Esophagus (tissue), 2 donors: ENCODE results near the gene COLEC11. TPM values are rescaled to one million over a fixed set of nuclear protein-coding genes. Genes with fewer than 3 reads are reported as not detected.
A peak's percentile ranks its signal among the peaks of the same experiment; 100 is the strongest.

Experiments
- H3K27ac ChIP-seq, 2 donors: one replicate each; pipeline ENCODE4 v1.5.1; 2013; ENCODE audit warnings: low read depth in 2 of 2, mild to moderate bottlenecking in 2 of 2, inconsistent platforms in 1 of 2, low read length in 1 of 2, moderate library complexity in 1 of 2
- H3K27me3 ChIP-seq, 2 donors: one replicate each; pipeline ENCODE4 v1.6.1; 2013; ENCODE audit warnings: low read length in 2 of 2, control low read depth in 1 of 2, mild to moderate bottlenecking in 1 of 2; ENCODE audit not compliant: insufficient read depth in 2 of 2, control insufficient read depth in 1 of 2
- H3K36me3 ChIP-seq, 2 donors: one replicate each; pipeline ENCODE4 v1.6.1; 2013; ENCODE audit warnings: low read length in 1 of 2; ENCODE audit not compliant: control insufficient read depth in 2 of 2, insufficient read depth in 2 of 2
- H3K4me1 ChIP-seq, 2 donors: one replicate each; pipeline ENCODE4 v1.6.1; 2013; ENCODE audit warnings: low read length in 1 of 2; ENCODE audit not compliant: control insufficient read depth in 2 of 2, insufficient read depth in 2 of 2
- H3K4me3 ChIP-seq, 2 donors: one replicate each; pipeline ENCODE4 v1.5.1; 2013; ENCODE audit warnings: low read length in 2 of 2, mild to moderate bottlenecking in 2 of 2, low read depth in 1 of 2, moderate library complexity in 1 of 2
- H3K9me3 ChIP-seq, 2 donors: one replicate each; pipeline ENCODE4 v1.6.1; 2013; ENCODE audit warnings: mild to moderate bottlenecking in 2 of 2, low read depth in 1 of 2, low read length in 1 of 2, moderate library complexity in 1 of 2; ENCODE audit not compliant: control insufficient read depth in 2 of 2, insufficient read depth in 1 of 2
- WGBS, 2 donors: extraction: QIAGEN DNeasy Blood & Tissue Kit; methylation state at CpG; one replicate each; pipeline ENCODE4 v1.1.7; 2013; 5-methylcytosine and 5-hydroxymethylcytosine counted together
- polyA plus RNA-seq, 2 donors: library from polyadenylated mRNA; stranded (reverse); fragments of 200-250 nt; gene quantifications; one replicate each; pipeline ENCODE4 v1.2.3, GENCODE V29; 2013
- donor health status: healthy with polysubstance abuse.
- donor health status: Bipolar disorder and iron deficiency.

The COLEC11 gene
- polyA plus RNA-seq, 2 donors, result 0.43 to 1.3 TPM

DNA sequence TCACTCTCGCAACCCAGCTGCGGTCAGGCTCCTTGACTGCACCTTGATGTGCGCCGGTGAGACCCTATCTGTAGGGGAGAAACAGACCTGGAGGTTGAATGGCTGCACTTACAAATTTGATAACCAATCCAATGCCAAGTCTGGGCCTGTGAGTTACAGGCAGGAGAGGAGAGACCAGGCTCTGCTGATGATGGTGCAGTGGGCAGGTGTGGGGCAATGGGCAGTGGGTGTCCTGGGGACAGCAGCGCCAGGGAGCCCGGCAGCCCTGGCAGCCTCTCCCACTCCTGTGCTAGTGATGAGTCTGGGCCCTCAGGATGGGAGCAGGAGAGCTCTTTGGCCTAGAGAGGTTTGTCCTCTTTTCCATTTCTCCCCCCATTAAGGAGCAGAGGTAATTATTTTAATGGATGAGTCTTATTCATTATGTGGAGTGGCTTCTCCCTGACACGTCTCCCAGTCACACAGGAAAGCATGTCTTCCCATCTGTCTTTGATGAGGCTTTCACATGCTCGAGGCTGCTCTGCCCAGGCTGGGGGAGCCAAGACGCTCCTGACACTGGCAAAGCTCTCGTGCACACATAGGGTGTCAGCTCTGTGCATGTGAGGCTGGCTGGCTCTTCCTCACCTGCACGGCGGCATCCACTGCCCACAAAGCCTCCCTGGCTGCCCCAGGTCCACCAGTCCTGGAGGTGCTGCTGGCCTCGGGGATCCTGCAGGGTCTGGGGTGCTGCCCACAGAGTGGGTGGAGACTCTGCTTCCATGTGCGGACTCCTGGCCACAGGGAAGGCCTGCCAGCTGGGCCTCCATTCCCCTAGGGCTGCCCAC lies 53.1 kb downstream of the COLEC11 start:
- Histone ChIP-seq H3K36me3 (no peaks in the 10 kb centered on the region), H3K27me3 (no peaks in the 10 kb centered on the region), H3K4me3 (no peak overlapping the region), H3K9me3 (peaks cover 0 to 2% of the 10 kb centered on the region in 2 donors), H3K27ac (no peak overlapping the region), H3K4me1 (peaks cover 0 to 5% of the 10 kb centered on the region in 2 donors)
- 85 to 88% methylated on average over 14 of the region's 14 CpGs for WGBS, 2 donors

DNA sequence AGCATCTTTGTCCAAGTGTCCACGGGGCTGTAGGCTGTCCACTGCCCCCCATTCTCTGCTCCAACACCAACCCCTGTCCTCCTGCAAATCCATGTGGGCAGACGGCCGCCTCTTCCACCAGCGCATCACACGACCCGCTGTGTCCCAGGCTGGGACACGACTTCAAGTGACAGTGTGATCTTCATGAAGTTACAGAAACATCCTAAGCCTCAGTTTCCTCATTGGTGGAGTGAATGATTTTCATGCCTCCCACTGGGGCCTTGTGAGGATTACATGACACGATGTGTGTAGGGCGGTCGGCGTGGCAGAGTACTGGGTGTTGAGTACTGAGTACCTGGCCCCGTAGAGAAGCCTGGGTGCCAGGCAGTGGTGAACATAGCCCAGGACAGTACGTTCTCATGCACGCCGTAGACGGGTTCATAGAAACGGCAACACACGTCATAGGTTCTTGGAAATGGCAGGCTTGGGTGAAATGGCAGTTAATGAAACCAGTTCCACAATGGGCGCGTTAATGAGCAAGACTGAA lies 53.8 kb downstream of the COLEC11 start:
- H3K4me3 ChIP-seq, result no peak overlapping the region
- H3K27me3 ChIP-seq, result no peaks in the 10 kb centered on the region
- peaks cover 0 to 2% of the 10 kb centered on the region in 2 donors for H3K9me3 ChIP-seq
- WGBS, 2 donors, result 93 to 95% methylated on average over 20 of the region's 20 CpGs
- H3K36me3 ChIP-seq, result no peaks in the 10 kb centered on the region
- H3K4me1 ChIP-seq, result peaks cover 0 to 5% of the 10 kb centered on the region in 2 donors
- H3K27ac ChIP-seq, result no peak overlapping the region

DNA sequence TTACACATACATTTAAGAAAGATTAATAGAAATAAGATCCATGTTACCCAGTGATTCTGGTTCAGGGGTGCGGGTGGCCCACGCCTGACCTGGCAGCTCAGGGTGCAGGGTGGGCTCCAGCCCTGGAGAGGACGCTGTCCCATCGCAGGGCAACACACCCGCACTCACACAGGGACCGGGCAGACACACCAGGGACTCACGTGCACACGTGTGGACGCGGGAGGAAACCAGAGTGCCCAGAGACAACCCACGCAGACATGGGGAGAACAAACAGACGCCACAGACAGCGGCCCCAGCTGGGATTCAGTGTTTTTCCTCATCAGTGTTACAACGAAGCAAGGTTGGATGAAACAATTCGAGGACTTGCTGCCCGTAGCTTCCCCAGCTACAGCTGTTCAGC lies 54.7 kb downstream of the COLEC11 start:
- H3K27ac ChIP-seq, result no peak overlapping the region
- no peaks in the 10 kb centered on the region for H3K36me3 ChIP-seq
- no peaks in the 10 kb centered on the region for H3K27me3 ChIP-seq
- no peak overlapping the region for H3K4me3 ChIP-seq
- WGBS, 2 donors, result 86 to 88% methylated on average over 16 of the region's 16 CpGs
- peaks cover 0 to 5% of the 10 kb centered on the region in 2 donors for H3K4me1 ChIP-seq
- H3K9me3 ChIP-seq, result peaks cover 0 to 2% of the 10 kb centered on the region in 2 donors

DNA sequence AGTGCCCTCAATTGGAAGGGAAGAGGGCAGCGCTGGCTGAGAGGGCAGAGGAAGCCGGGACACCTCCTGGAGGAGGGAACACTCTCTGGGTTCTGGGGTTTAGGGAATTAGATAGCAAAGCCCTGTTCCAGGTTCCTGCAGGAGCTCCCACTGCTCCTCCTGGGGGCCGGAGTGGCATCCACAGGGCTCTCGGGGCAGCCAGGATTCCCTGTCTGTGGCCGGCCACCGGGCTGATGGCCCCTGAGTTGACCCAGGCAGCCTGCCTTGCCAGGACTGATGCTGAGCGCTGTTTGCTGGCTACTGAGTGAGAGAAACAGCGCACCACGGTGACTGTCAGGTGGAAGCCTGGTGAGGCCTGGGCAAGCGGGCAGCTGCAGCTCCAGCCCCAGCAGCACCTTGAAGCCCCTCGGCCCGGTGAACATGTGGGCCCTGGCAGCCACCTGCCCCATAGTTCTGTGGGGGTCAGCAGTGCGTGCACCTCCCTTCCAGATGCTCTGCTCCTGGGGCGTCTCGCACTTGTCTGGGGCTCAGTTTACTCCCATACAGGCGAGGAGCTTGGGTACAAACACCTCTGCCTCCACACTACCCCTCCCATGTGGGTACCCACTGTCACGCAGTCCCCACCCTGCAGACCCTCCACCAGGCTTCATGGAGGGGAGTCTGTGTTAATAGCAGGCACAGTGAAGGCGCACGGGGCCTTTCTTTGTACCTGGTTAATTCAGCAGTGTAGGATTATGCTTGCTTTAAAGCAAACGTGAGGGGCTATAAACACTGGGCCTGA lies 55.4 kb downstream of the COLEC11 start:
- no peaks in the 10 kb centered on the region for H3K27me3 ChIP-seq
- WGBS, 2 donors, result 66 to 75% methylated on average over 20 of the region's 20 CpGs
- H3K4me3 ChIP-seq, result no peak overlapping the region
- no peak overlapping the region for H3K27ac ChIP-seq
- no peaks in the 10 kb centered on the region for H3K36me3 ChIP-seq
- peaks cover 0 to 2% of the 10 kb centered on the region in 2 donors for H3K9me3 ChIP-seq
- H3K4me1 ChIP-seq, result peaks cover 0 to 7% of the 10 kb centered on the region in 2 donors

DNA sequence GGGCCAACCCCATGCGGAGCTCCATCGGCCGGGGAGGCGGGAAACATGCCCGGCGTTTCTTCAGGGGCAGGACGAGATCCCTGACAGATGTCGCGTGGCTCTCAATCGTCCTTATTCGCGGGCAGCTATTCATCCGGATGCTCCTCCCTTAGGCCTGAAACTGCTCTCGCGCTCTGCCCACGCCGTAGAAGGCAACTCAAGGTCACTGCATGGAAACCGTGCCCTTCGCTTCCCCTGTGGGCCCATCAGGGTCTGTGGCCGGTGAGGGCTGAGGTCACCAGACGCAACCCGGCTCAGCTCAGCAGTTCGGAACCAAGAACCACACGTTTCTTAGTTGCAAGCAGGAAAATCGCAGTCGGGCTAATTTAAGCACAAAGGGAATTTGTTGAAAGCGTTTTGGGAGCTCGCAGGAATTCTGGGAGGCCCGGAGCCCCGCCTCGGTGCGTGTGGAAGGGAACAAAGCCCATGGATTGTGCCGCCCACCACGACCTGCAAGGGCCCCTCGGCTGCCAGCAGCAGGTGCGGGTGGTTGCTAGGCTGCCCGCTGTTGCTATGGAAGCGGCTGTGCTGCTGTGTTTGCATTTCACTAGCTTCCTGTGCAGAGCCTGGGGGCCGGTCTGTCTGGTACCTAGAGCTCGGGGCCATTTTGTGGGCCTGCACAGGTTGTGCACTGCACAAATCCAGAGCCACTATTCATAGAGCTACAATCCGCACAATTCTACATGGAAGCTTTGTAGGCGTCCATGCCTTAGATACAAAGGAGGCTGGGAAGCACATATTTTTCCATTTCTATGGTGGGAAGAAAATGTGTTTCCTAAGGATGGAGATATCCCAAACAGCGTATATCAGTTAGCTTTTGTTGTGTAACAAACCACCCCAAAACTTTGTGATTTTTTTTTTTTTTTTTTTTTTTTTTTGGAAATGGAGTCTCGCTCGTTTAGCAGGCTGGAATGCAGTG lies 57.1 kb downstream of the COLEC11 start:
- Histone ChIP-seq H3K36me3 (no peaks in the 10 kb centered on the region), H3K27ac (peak overlapping the region; percentile 33 to 78), H3K9me3 (no peaks in the 10 kb centered on the region), H3K4me3 (peak overlapping the region in 1 of 2 donors; percentile 24), H3K4me1 (peaks cover 0 to 7% of the 10 kb centered on the region in 2 donors), H3K27me3 (no peaks in the 10 kb centered on the region)
- 14 to 20% methylated on average over 45 of the region's 45 CpGs for WGBS, 2 donors

DNA sequence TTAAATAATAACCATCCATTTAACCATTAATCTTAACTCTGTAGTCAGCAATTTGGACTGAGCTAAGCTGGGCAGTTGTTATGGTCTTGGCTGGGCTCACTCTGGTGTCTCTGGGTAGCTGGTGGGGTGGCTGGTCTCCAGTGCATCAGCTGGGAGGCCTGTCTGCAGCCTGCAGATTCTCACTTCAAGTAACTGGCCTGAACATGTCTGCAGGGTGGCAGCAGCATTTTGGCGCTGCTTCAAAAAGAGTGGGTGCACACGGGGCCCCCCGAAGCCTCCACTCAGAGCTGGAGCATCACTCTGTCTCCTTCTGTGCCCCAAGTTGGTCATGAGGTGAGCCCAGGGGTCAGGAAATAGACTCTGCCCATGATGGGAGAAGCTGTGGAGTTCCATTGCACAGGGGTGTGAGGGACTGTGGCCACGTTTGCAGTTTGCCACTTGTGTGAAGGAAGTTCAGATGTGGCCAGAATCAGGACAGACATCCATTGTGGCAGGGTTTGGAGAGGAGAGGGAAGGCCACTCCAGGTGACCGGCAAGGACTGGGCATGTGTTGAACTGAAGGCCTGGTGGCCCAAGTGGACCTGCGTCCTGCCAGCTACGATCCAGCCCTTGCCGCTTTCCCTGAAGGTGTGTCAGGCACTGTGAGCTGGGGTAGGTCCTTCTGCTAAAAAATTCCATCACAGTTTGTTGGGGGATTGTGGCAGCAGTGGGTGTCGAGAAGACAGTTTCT lies 58.1 kb downstream of the COLEC11 start:
- Histone ChIP-seq H3K27ac (no peak overlapping the region), H3K36me3 (no peaks in the 10 kb centered on the region), H3K27me3 (no peaks in the 10 kb centered on the region), H3K4me1 (peaks cover 0 to 7% of the 10 kb centered on the region in 2 donors), H3K9me3 (no peaks in the 10 kb centered on the region), H3K4me3 (no peak overlapping the region)
- 91% methylated on average over 9 of the region's 9 CpGs for WGBS, 2 donors

DNA sequence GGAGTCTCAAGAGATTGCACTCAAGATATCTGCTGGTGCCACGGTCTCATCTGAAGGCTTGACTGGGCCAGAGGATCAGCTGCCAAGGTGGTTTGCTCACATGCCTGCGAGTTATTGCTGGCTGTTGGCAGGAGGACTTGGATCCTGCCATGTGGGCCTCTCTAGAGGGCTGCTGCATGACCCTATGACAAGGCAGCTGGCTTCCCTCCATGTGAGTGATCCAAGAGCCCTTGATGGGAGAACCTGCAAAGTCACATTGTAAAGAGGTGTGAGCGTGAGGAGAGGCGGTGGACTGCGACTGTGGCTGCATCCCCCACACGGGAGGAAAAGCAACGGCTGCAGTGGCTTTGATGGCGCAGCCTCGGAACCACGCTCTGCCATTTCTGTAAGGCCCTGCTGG lies 59.1 kb downstream of the COLEC11 start:
- Histone ChIP-seq H3K27me3 (no peaks in the 10 kb centered on the region), H3K36me3 (no peaks in the 10 kb centered on the region), H3K4me3 (no peak overlapping the region), H3K4me1 (peaks cover 0 to 7% of the 10 kb centered on the region in 2 donors), H3K9me3 (no peaks in the 10 kb centered on the region), H3K27ac (no peak overlapping the region)
- 89 to 91% methylated on average over 10 of the region's 10 CpGs for WGBS, 2 donors

- no peak overlapping the region for H3K4me3 ChIP-seq
- no peaks in the 10 kb centered on the region for H3K9me3 ChIP-seq
- H3K27ac ChIP-seq, result no peak overlapping the region
- 79% methylated on average over 21 of the region's 21 CpGs for WGBS, 2 donors
- H3K27me3 ChIP-seq, result no peaks in the 10 kb centered on the region
- H3K4me1 ChIP-seq, result peaks cover 0 to 7% of the 10 kb centered on the region in 2 donors
- no peaks in the 10 kb centered on the region for H3K36me3 ChIP-seq
Measured at GRCh38 chr2:3654531-3655225, 59.8 kb downstream of the COLEC11 start.
